GM12878 (cell line): Measurements from ENCODE around the gene DTNBP1. TPM values are rescaled to one million over a fixed set of nuclear protein-coding genes. Genes with fewer than 3 reads are reported as not detected.

Experiments
- ATAC-seq: fragments of 200-7000 bp; cut with Tn5 transposase; 3 replicates; pipeline ENCODE4 v1.9.1; 2020; ENCODE audit warnings: mild to moderate bottlenecking, moderate library complexity
- BruUV-seq: library from RNA; stranded (reverse); fragments of 400-500 nt; replicated peaks from 2 replicates; lab custom pipeline; 2021; lab: Mats Ljungman, UMichigan
- CTCF ChIA-PET: fragments of 300-600 bp; sonication (Branson Sonifier 250); formaldehyde crosslinking; extraction: SDS; loops from one replicate; lab custom pipeline; 2021; ENCODE audit warnings: inconsistent platforms; lab: Yijun Ruan, JAX
- POLR2A ChIA-PET: fragments of 350-600 bp; formaldehyde crosslinking; extraction: SDS; loops from one replicate; lab custom pipeline; 2021; ENCODE audit warnings: inconsistent platforms; lab: Charles Lee
- RAD21 ChIA-PET: fragments of 300-600 bp; sonication (Branson Sonifier 250); formaldehyde crosslinking; loops from one replicate; lab custom pipeline; 2023; ENCODE audit warnings: antibody characterized with exemption; ENCODE audit not compliant: unreplicated experiment; lab: Charles Lee
- SMC1A ChIA-PET: fragments of 300-600 bp; sonication (Branson Sonifier 250); formaldehyde crosslinking; loops from one replicate; lab custom pipeline; 2023; ENCODE audit not compliant: unreplicated experiment, uncharacterized antibody; lab: Charles Lee
- DNase-seq: peaks from one replicate; pipeline ENCODE4 v3.0.0-alpha.2; 2011; ENCODE audit warnings: low read depth, low spot score
- FAIRE-seq: peaks from 3 replicates; lab custom pipeline; 2011; peaks lifted over from hg19 to GRCh38; lab: Jason Lieb, UNC
- H2AFZ ChIP-seq: 2 replicates; pipeline ENCODE4 v1.6.0; 2011; ENCODE audit warnings: low read depth, low read length, control low read depth; ENCODE audit not compliant: control insufficient read depth
- H3K27ac ChIP-seq: 2 replicates; pipeline ENCODE4 v1.5.1; 2011; ENCODE audit warnings: control low read depth; ENCODE audit not compliant: control insufficient read depth, insufficient read depth
- H3K27me3 ChIP-seq, 2 experiments: replicated peaks in 1 of 2; 2 replicates each; pipeline versions ENCODE4 v1.6.0 to v1.6.1; 2011; ENCODE audit warnings: low read length in 1 of 2; ENCODE audit not compliant: control insufficient read depth in 2 of 2, insufficient read depth in 2 of 2
- H3K36me3 ChIP-seq, 2 experiments: 2 replicates each; pipeline ENCODE4 v1.5.1; 2011; ENCODE audit warnings: low read length in 1 of 2; ENCODE audit not compliant: control insufficient read depth in 2 of 2, insufficient read depth in 2 of 2
- H3K4me1 ChIP-seq: 2 replicates; pipeline ENCODE4 v1.6.1; 2011; ENCODE audit warnings: mild to moderate bottlenecking, low read length, moderate library complexity, mixed read lengths; ENCODE audit not compliant: control insufficient read depth, insufficient read depth
- H3K4me2 ChIP-seq: 2 replicates; pipeline ENCODE4 v1.6.0; 2011; ENCODE audit warnings: control low read depth; ENCODE audit not compliant: control insufficient read depth, insufficient read depth
- H3K4me3 ChIP-seq: fragments of 200-600 bp; sonication (generic); 2 replicates; pipeline ENCODE4 v1.5.1; 2016
- H3K79me2 ChIP-seq: 2 replicates; pipeline ENCODE4 v1.6.0; 2011; ENCODE audit warnings: low read length; ENCODE audit not compliant: control insufficient read depth, insufficient read depth
- H3K9ac ChIP-seq: 2 replicates; pipeline ENCODE4 v1.8.0; 2011; ENCODE audit warnings: low read length, control low read depth, mixed read lengths; ENCODE audit not compliant: control insufficient read depth, insufficient read depth
- H3K9me3 ChIP-seq: replicated peaks from 3 replicates; pipeline ENCODE4 v1.5.1; 2011; ENCODE audit warnings: mild to moderate bottlenecking, low read length; ENCODE audit not compliant: control insufficient read depth, insufficient read depth
- H4K20me1 ChIP-seq: 2 replicates; pipeline ENCODE4 v1.6.0; 2011; ENCODE audit not compliant: control insufficient read depth, insufficient read depth
- CTCF ChIP-seq, 3 experiments: IDR thresholded peaks in 2 of 3; conservative IDR thresholded peaks in 1 of 3; 2 replicates each; pipeline ENCODE4 v1.5.1; 2011; ENCODE audit warnings: low read depth in 3 of 3, low read length in 3 of 3, mild to moderate bottlenecking in 3 of 3, control low read depth in 2 of 3, moderate library complexity in 2 of 3, inconsistent platforms in 1 of 3, mixed read lengths in 1 of 3; ENCODE audit not compliant: control insufficient read depth in 2 of 3, insufficient read depth in 1 of 3; ENCODE audit errors: extremely low read depth in 1 of 3
- USF1 ChIP-seq: IDR thresholded peaks from 2 replicates; pipeline ENCODE4 v1.6.1; 2011; ENCODE audit warnings: borderline replicate concordance, low read depth, mild to moderate bottlenecking, moderate library complexity, mixed read lengths, low read length; ENCODE audit not compliant: insufficient read depth; ENCODE audit errors: extremely low read length
- whole genome bisulfite sequencing: methylation state at CpG from one replicate; pipeline ENCODE4 v1.1.6; 2016; ENCODE audit warnings: low lambda C conversion rate; ENCODE audit not compliant: insufficient replicate concordance, insufficient coverage; ENCODE audit errors: missing lambda C conversion rate; 5-methylcytosine and 5-hydroxymethylcytosine counted together
- in situ Hi-C: fragments of 300-500 bp; cut with MboI; formaldehyde crosslinking; loops from 9 replicates; pipeline ENCODE4 v1.14.3; 2018; ENCODE audit warnings: mixed read lengths
- intact Hi-C: fragments of 100-400 bp; cut with micrococcal nuclease; formaldehyde crosslinking; loops from one replicate; pipeline ENCODE4 v1.14.2; 2022; ENCODE audit not compliant: unreplicated experiment
- polyA plus RNA-seq, 11 experiments: library from polyadenylated mRNA; depleted of rRNA in 4 of 11; unstranded in 6 of 11; stranded (reverse) in 5 of 11; fragments of >200 nt; fragmentation: Nextera tagmentation in 4 of 11; fragmentation: Illumina TruSeq in 1 of 11; extraction: Ambion mirVana in 4 of 11; extraction: Trizol in 1 of 11; gene quantifications; 1 replicate in 1 of 11; 2 replicates in 10 of 11; pipeline versions ENCODE4 v1.2.1 to v1.2.3, GENCODE V29; 2011 to 2016; ENCODE audit warnings: inconsistent platforms in 2 of 11, missing spikeins in 2 of 11, low read depth in 1 of 11
- total RNA-seq, 4 experiments: library from RNA; depleted of rRNA in 3 of 4; stranded (reverse); fragments of >200 nt in 3 of 4; fragmentation: Illumina TruSeq in 1 of 4; extraction: Trizol in 1 of 4; gene quantifications; 2 replicates each; pipeline versions ENCODE4 v1.2.1 to v1.2.3, GENCODE V29; 2013 to 2021
- TF ChIP-seq, protein P1 (sequence below): fragments of 150-350 bp; IDR thresholded peaks from 2 replicates; pipeline ENCODE4 v1.6.1; 2014; ENCODE audit warnings: mild to moderate bottlenecking, low read depth, low read length

DTNBP1 gene
- total and polyA plus RNA-seq, 10 of the 15 experiments (the other 5 are each of a cell fraction or from before 2014, with no cell fraction given), result 7.1 to 40.3 (median 20.1) TPM

DNA sequence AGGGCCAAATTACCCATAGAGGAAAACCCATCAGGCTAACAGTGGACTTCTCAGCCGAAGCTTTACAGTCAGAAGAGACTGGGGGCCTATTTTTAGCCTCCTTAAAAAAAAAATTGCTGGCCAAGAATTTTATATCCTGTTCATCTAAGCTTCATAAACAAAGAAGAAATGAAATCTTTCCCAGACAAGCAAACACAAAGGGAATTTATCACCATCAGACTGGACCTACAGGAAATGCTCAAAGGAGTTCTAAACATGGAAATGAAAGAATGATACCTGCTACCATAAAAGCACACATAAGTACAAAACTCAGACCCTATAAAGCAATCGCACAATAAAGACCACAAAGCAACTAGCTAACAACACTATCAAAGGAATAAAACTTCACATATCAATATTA lies 19.3 kb downstream of the DTNBP1 start (continued):
- TF ChIP-seq, protein P1, sequence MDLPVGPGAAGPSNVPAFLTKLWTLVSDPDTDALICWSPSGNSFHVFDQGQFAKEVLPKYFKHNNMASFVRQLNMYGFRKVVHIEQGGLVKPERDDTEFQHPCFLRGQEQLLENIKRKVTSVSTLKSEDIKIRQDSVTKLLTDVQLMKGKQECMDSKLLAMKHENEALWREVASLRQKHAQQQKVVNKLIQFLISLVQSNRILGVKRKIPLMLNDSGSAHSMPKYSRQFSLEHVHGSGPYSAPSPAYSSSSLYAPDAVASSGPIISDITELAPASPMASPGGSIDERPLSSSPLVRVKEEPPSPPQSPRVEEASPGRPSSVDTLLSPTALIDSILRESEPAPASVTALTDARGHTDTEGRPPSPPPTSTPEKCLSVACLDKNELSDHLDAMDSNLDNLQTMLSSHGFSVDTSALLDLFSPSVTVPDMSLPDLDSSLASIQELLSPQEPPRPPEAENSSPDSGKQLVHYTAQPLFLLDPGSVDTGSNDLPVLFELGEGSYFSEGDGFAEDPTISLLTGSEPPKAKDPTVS, result no peak

DNA sequence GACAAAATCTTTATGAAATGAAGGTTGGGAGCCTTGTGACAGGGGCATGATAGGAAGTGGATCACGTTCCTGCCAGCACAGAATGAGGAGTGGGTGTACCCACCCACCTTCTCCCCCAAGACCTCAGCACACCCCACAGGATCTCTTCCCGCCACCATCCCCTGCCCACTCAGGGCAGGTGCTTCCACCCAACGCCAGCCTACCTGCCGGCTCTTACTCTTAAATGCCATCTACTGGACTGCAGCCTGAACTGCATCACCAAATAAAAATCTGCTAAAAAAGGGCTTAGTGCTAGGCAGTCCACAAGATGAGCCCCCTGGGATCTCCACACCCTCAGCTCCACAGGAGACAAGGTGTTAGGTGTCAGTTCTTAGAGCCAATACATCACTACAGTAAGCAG lies 20.6 kb downstream of the DTNBP1 start:
- H3K27me3 ChIP-seq, result no peaks in the 10 kb centered on the region
- ChIA-PET POLR2A (interaction anchor here (0.6 to 1.2 kb wide), 2 partner anchors 16 to 51 kb away, joined by 3 to 6 read pairs; no protein-coding TSS in a partner anchor), RAD21 (no interaction called here), CTCF (interaction anchor here (1.3 kb wide), 1 partner anchor 13 kb away, joined by 3 read pairs; no protein-coding TSS in a partner anchor), SMC1A (interaction anchor here (1.1 to 1.7 kb wide), 3 partner anchors 9 to 14 kb away, joined by 3 to 5 read pairs (median 5); no protein-coding TSS in a partner anchor)
- no peak overlapping the region for H2AFZ ChIP-seq
- DNase-seq (no peak), ATAC-seq (no peak; the same call in 2 of the 3 replicates), FAIRE-seq (no peak)
- peaks cover 0 to 6% of the 10 kb centered on the region in 2 experiments; a peak in 2 of 4 replicates for H3K36me3 ChIP-seq
- H3K79me2 ChIP-seq, result no peaks in the 10 kb centered on the region; the same call in 1 of the 2 replicates
- 51% methylated on average over 3 of the region's 4 CpGs for WGBS
- in situ Hi-C loops (no loop called here), intact Hi-C loops (no loop called here)
- H3K4me2 ChIP-seq, result no peak overlapping the region
- H3K27ac ChIP-seq, result no peak overlapping the region
- H3K9me3 ChIP-seq, result peaks cover 11% of the 10 kb centered on the region
- no peaks in the 10 kb centered on the region for H4K20me1 ChIP-seq
- BruUV-seq, result no TSS peak
- H3K4me3 ChIP-seq, result no peak overlapping the region
- H3K9ac ChIP-seq, result no peak overlapping the region
- TF ChIP-seq CTCF (IDR thresholded peaks at IDR 0.05 in 2 of 3, conservative IDR thresholded peaks at IDR 0.05 in 1 of 3; ENCODE audit: control insufficient read depth in 2 of 3, extremely low read depth in 1 of 3, insufficient read depth in 1 of 3, low read depth in 3 of 3, low read length in 3 of 3) (peak in 2 of 3 experiments; percentile 26 to 34; a peak in 3 of 6 replicates), USF1 (no peak)
- H3K4me1 ChIP-seq, result no peaks in the 10 kb centered on the region
